Measurements from ENCODE around the gene KRTAP10-1.
"Not testable (repeated sequence)": the region's sequence is repeated elsewhere in the genome, so short reads cannot be mapped to it uniquely, and the experiment has no call there.

The KRTAP10-1 gene

GRCh38 chr21:44539991-44540666, at the start of gene KRTAP10-1:
KRTAP10-1 (minus strand) TSS chr21:44540195; CDS start chr21:44540150, 45 bp downstream.
- no peak for DNase-seq

- no peak for DNase-seq
Measured at GRCh38 chr21:44589094-44589493, 49.1 kb upstream of the KRTAP10-1 start.

GRCh38 chr21:44585892-44586291, 45.9 kb upstream of the KRTAP10-1 start:
- no peak for DNase-seq

GRCh38 chr21:44583800-44584147, 43.8 kb upstream of the KRTAP10-1 start:
- peak; percentile 53 for DNase-seq

GRCh38 chr21:44583089-44583799, 43.2 kb upstream of the KRTAP10-1 start:
- DNase-seq = peak; percentile 67

- no peak for DNase-seq
Measured at GRCh38 chr21:44582055-44582454, 42.1 kb upstream of the KRTAP10-1 start.

GRCh38 chr21:44581158-44581557, 41.2 kb upstream of the KRTAP10-1 start:
- no peak for DNase-seq

GRCh38 chr21:44580231-44580821, 40.3 kb upstream of the KRTAP10-1 start, which contains the start of gene KRTAP10-5:
KRTAP10-5 (minus strand) TSS chr21:44580604; CDS start chr21:44580578, 26 bp downstream.
- not testable (repeated sequence) for DNase-seq

GRCh38 chr21:44579833-44580144, 39.8 kb upstream of the KRTAP10-1 start:
- no peak for DNase-seq

- DNase-seq = no peak
Measured at GRCh38 chr21:44579056-44579832, 39.2 kb upstream of the KRTAP10-1 start.

GRCh38 chr21:44578371-44579055, 38.5 kb upstream of the KRTAP10-1 start:
- DNase-seq = no peak

GRCh38 chr21:44576025-44576420, 36.0 kb upstream of the KRTAP10-1 start:
- no peak for DNase-seq

- DNase-seq = no peak
Measured at GRCh38 chr21:44575307-44576024, 35.5 kb upstream of the KRTAP10-1 start.

GRCh38 chr21:44574457-44575306, 34.7 kb upstream of the KRTAP10-1 start:
- peak; percentile 91 for DNase-seq

GRCh38 chr21:44573630-44574456, 33.8 kb upstream of the KRTAP10-1 start, which contains the start of gene KRTAP10-4:
KRTAP10-4 (plus strand) TSS chr21:44573729; CDS start chr21:44573759, 30 bp downstream.
- peak; percentile 77 for DNase-seq

- DNase-seq = no peak
Measured at GRCh38 chr21:44572959-44573583, 33.1 kb upstream of the KRTAP10-1 start.

GRCh38 chr21:44571844-44572782, 32.1 kb upstream of the KRTAP10-1 start:
- DNase-seq = no peak

GRCh38 chr21:44571296-44571695, 31.3 kb upstream of the KRTAP10-1 start:
- DNase-seq = no peak
